GM23248 (cell line): ENCODE results near the gene TRIM2. TPM values are rescaled to one million over a fixed set of nuclear protein-coding genes. Genes with fewer than 3 reads are reported as not detected.

Experiments used
- DNase-seq: peaks from one replicate; pipeline ENCODE4 v3.0.0-alpha.2; 2015
- H2AFZ ChIP-seq: fragments of 200-600 bp; sonication (generic); 2 replicates; pipeline ENCODE4 v1.6.1; 2016; ENCODE audit warnings: antibody characterized with exemption
- H3F3A ChIP-seq: fragments of 200-600 bp; sonication (generic); 2 replicates; pipeline ENCODE4 v1.6.1; 2016; ENCODE audit warnings: mild to moderate bottlenecking, antibody characterized with exemption, mixed run types; ENCODE audit not compliant: insufficient read depth
- H3K27ac ChIP-seq: fragments of 200-600 bp; sonication (generic); 2 replicates; pipeline ENCODE4 v1.5.1; 2016; ENCODE audit warnings: mild to moderate bottlenecking
- H3K27me3 ChIP-seq: fragments of 200-600 bp; sonication (generic); replicated peaks from 2 replicates; pipeline ENCODE4 v1.6.1; 2016; ENCODE audit warnings: mild to moderate bottlenecking; ENCODE audit not compliant: insufficient read depth
- H3K36me3 ChIP-seq: fragments of 200-600 bp; sonication (generic); 2 replicates; pipeline ENCODE4 v1.6.1; 2016; ENCODE audit warnings: low read depth, mild to moderate bottlenecking
- H3K4me1 ChIP-seq: fragments of 200-600 bp; sonication (generic); 2 replicates; pipeline ENCODE4 v1.6.1; 2016; ENCODE audit warnings: mild to moderate bottlenecking; ENCODE audit not compliant: insufficient read depth
- H3K4me2 ChIP-seq: fragments of 200-600 bp; sonication (generic); one replicate; pipeline ENCODE4 v1.6.1; 2016; ENCODE audit warnings: mild to moderate bottlenecking; ENCODE audit not compliant: unreplicated experiment
- H3K4me3 ChIP-seq: fragments of 200-600 bp; sonication (generic); 2 replicates; pipeline ENCODE4 v1.5.1; 2016; ENCODE audit warnings: mild to moderate bottlenecking
- H3K79me2 ChIP-seq: fragments of 200-600 bp; sonication (generic); 2 replicates; pipeline ENCODE4 v1.6.1; 2016; ENCODE audit warnings: mild to moderate bottlenecking; ENCODE audit not compliant: insufficient read depth
- H3K9ac ChIP-seq: fragments of 200-600 bp; sonication (generic); 2 replicates; pipeline ENCODE4 v1.6.1; 2016; ENCODE audit warnings: mild to moderate bottlenecking
- H3K9me2 ChIP-seq: fragments of 200-600 bp; sonication (generic); 2 replicates; pipeline ENCODE4 v1.6.1; 2016; ENCODE audit warnings: mixed run types, mild to moderate bottlenecking, moderate library complexity; ENCODE audit not compliant: insufficient read depth
- H3K9me3 ChIP-seq: fragments of 200-600 bp; sonication (generic); one replicate; pipeline ENCODE4 v1.6.1; 2017; ENCODE audit warnings: low read depth
- H4K20me1 ChIP-seq: fragments of 200-600 bp; sonication (generic); 2 replicates; pipeline ENCODE4 v1.6.0; 2016; ENCODE audit not compliant: insufficient read depth
- EZH2 ChIP-seq: fragments of 200-600 bp; sonication (generic); IDR thresholded peaks from 2 replicates; pipeline ENCODE4 v1.6.1; 2018; ENCODE audit warnings: antibody characterized with exemption, mild to moderate bottlenecking; ENCODE audit not compliant: insufficient read depth, poor library complexity, severe bottlenecking
- EZH2phosphoT487 ChIP-seq: fragments of 200-600 bp; sonication (generic); IDR thresholded peaks from 2 replicates; pipeline ENCODE4 v1.6.1; 2018; ENCODE audit warnings: antibody characterized with exemption, moderate library complexity, mild to moderate bottlenecking, low read depth; ENCODE audit not compliant: insufficient read depth
- whole genome bisulfite sequencing, 2 experiments: methylation state at CpG; one replicate each; pipeline ENCODE4 v1.1.6; 2015 to 2017; ENCODE audit warnings: low lambda C conversion rate in 2 of 2, low coverage in 1 of 2; ENCODE audit errors: missing lambda C conversion rate in 2 of 2; 5-methylcytosine and 5-hydroxymethylcytosine counted together
- in situ Hi-C: fragments of 300-500 bp; cut with MboI; formaldehyde crosslinking; loops from 2 replicates; pipeline ENCODE4 v1.15.0; 2020
- polyA plus RNA-seq: library from polyadenylated mRNA; unstranded; fragments of >200 nt; fragmentation: Nextera tagmentation; extraction: Ambion mirVana; gene quantifications from 2 replicates; pipeline ENCODE4 v1.2.1, GENCODE V29; 2016
- total RNA-seq: library from RNA; depleted of rRNA; stranded (reverse); fragments of >200 nt; shearing (Covaris generic); gene quantifications from 2 replicates; pipeline ENCODE4 v1.2.3, GENCODE V29; 2014

Gene TRIM2
- total and polyA plus RNA-seq, 2 experiments from 2014 or later: 12.3 to 26.4 TPM

DNA sequence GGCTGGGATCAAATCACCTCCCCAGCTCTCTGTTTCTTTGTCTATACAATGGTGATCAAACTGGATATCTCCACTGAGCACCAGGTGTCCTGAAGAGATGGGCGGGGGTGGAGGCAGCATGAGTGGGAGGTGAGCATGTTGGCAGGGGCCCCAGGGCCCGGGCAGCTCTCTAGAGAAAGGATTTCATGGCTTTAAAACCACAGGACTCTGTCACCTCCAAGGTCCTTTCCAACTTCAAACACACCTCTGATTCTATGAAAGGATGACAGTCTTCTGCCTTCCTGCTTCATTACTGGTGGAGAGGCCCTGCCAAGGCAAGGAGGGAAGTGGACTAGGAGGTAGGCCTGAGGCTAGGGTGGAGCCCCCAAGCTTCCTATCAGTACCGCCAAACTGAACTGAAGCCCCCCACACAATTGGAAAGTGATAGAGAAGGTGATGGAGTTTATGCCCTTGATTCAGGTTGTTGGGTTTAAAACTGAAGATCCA lies 38.6 kb downstream of the TRIM2 start:
- Histone ChIP-seq H3K4me2 (no peak overlapping the region), H4K20me1 (no peaks in the 10 kb centered on the region), H3K36me3 (no peaks in the 10 kb centered on the region), H3F3A (no peaks in the 10 kb centered on the region), H3K79me2 (peaks cover 5% of the 10 kb centered on the region; the same call in 1 of the 2 replicates), H3K27me3 (no peaks in the 10 kb centered on the region), H3K9me2 (no peaks in the 10 kb centered on the region), H3K4me3 (no peak overlapping the region), H2AFZ (no peak overlapping the region), H3K27ac (no peak overlapping the region), H3K9ac (no peak overlapping the region), H3K4me1 (no peaks in the 10 kb centered on the region), H3K9me3 (no peaks in the 10 kb centered on the region)
- in situ Hi-C loops: no loop called here
- TF ChIP-seq EZH2 (no peak), EZH2phosphoT487 (no peak)
- no peak for DNase-seq
- WGBS, 2 experiments: 91 to 94% methylated on average over 3 of the region's 3 CpGs

DNA sequence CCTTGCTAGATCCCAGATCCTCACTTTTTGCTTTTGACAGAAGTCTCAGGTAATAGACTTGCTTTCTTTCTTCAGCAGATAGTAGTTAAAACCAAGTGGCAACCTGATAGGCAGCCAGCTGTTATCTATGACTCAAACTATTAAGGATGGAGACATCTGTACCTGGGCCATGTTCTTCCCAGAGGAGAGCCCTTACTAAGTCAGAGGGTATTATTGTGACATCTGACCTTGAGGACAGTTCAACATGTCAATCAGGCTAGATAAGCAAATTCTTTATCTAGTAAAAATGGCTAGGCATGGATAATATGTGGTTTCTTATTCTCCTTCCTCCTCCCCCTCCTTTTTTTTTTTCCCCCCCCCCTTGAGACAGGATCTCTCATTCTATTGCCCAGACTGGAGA lies 39.2 kb downstream of the TRIM2 start:
- no peaks in the 10 kb centered on the region for H3K9me2 ChIP-seq
- H3K4me1 ChIP-seq: no peaks in the 10 kb centered on the region
- no peak overlapping the region for H3K4me2 ChIP-seq
- H3K9ac ChIP-seq: no peak overlapping the region
- no peaks in the 10 kb centered on the region for H3K36me3 ChIP-seq
- no peaks in the 10 kb centered on the region for H3K9me3 ChIP-seq
- no peak overlapping the region for H3K4me3 ChIP-seq
- DNase-seq: no peak
- no peaks in the 10 kb centered on the region for H3K79me2 ChIP-seq
- no peaks in the 10 kb centered on the region for H3F3A ChIP-seq
- H4K20me1 ChIP-seq: no peaks in the 10 kb centered on the region
- no peak overlapping the region for H2AFZ ChIP-seq
- TF ChIP-seq EZH2 (no peak), EZH2phosphoT487 (no peak)
- no peak overlapping the region for H3K27ac ChIP-seq
- H3K27me3 ChIP-seq: no peaks in the 10 kb centered on the region
- in situ Hi-C loops: no loop called here

DNA sequence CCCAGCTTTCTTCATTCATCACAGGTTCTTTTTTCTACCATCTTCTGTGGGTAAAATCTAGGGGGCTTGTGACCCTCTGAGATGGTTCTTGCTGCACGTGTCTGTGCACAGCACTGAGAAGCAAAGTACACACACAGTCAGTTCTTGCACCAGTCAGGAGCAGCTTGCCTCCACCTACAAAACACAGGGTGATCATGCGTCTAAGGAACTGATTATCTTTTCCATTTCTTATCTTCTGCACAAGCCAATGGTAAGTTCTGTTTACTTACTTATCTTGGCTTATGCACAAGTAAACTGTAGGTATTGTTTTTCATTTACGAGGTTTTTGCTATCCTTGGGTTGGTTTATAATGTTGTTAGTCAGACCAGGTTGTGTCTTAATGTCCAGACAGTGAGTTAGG lies 40.7 kb downstream of the TRIM2 start:
- Histone ChIP-seq H3K27ac (no peak overlapping the region), H2AFZ (no peak overlapping the region), H3K9ac (no peak overlapping the region), H3K4me2 (no peak overlapping the region), H3F3A (no peaks in the 10 kb centered on the region), H3K27me3 (no peaks in the 10 kb centered on the region), H3K79me2 (no peaks in the 10 kb centered on the region), H3K4me1 (peaks cover 6% of the 10 kb centered on the region; the same call in 1 of the 2 replicates), H3K9me3 (no peaks in the 10 kb centered on the region), H3K9me2 (no peaks in the 10 kb centered on the region), H4K20me1 (no peaks in the 10 kb centered on the region), H3K4me3 (no peak overlapping the region), H3K36me3 (no peaks in the 10 kb centered on the region)
- no peak for DNase-seq
- no peak for TF ChIP-seq EZH2
- 85 to 87% methylated on average over 3 of the region's 3 CpGs for WGBS, 2 experiments
- in situ Hi-C loops: no loop called here

DNA sequence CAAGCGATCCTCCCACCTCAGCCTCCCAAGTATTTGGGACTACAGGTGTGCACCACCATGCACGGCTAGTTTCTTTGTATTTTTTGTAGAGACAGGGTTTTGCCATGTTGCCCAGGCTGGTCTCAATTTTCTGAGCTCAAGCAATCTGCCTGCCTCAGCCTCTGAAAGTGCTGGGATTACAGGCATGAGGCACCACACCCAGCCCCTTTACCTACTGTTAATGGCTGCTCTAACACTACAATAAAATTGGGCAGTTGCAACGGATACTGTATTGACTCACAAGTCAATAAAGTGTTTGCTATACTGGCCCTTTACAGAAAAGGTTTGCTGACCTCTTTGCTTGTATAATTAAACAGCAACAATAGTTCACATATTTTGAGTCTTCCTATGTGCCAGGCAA lies 41.5 kb downstream of the TRIM2 start:
- Histone ChIP-seq H3K9ac (no peak overlapping the region), H3K36me3 (no peaks in the 10 kb centered on the region), H3K27ac (no peak overlapping the region), H3K4me2 (no peak overlapping the region), H3K4me1 (peaks cover 8% of the 10 kb centered on the region; the same call in 1 of the 2 replicates), H3K4me3 (no peak overlapping the region), H3K79me2 (no peaks in the 10 kb centered on the region; the same call in 1 of the 2 replicates), H2AFZ (no peak overlapping the region), H3K9me3 (no peaks in the 10 kb centered on the region), H3F3A (no peaks in the 10 kb centered on the region), H3K9me2 (no peaks in the 10 kb centered on the region), H4K20me1 (no peaks in the 10 kb centered on the region), H3K27me3 (no peaks in the 10 kb centered on the region)
- WGBS, 2 experiments: 94 to 98% methylated on average over 3 of the region's 3 CpGs
- no peak for TF ChIP-seq EZH2phosphoT487
- no peak for TF ChIP-seq EZH2
- DNase-seq: no peak
- in situ Hi-C loops: no loop called here
